MCF 10A (cell line): ENCODE data around the gene LCOR. TPM values are rescaled to one million over a fixed set of nuclear protein-coding genes. Genes with fewer than 3 reads are reported as not detected.
"Not testable (repeated sequence)": the region's sequence is repeated elsewhere in the genome, so short reads cannot be mapped to it uniquely, and the experiment has no call there.

Experiments
- BruUV-seq: library from RNA; stranded (reverse); fragments of 400-500 nt; replicated peaks from 2 replicates; lab custom pipeline; 2021; lab: Mats Ljungman, UMichigan
- CTCF ChIA-PET: fragments of 300-600 bp; sonication (Branson Sonifier 250); formaldehyde crosslinking; extraction: SDS; loops from one replicate; lab custom pipeline; 2021; ENCODE audit warnings: antibody characterized with exemption, inconsistent platforms; lab: Yijun Ruan, JAX
- POLR2A ChIA-PET: fragments of 300-600, 350-650 bp; sonication (Branson Sonifier 250); formaldehyde crosslinking; extraction: SDS; loops from one replicate; lab custom pipeline; 2020; ENCODE audit warnings: antibody characterized with exemption, inconsistent platforms; lab: Yijun Ruan, JAX
- DNase-seq: peaks from one replicate; pipeline ENCODE4 v3.0.0-alpha.2; 2018; ENCODE audit not compliant: unreplicated experiment
- H3K27ac Mint-ChIP-seq: one replicate; pipeline ENCODE4 v1.8.0; 2022; ENCODE audit warnings: mild to moderate bottlenecking, low read depth, mixed read lengths; ENCODE audit not compliant: unreplicated experiment
- H3K27me3 Mint-ChIP-seq: one replicate; pipeline ENCODE4 v1.8.0; 2022; ENCODE audit warnings: mixed read lengths; ENCODE audit not compliant: insufficient read depth, unreplicated experiment
- H3K36me3 Mint-ChIP-seq: one replicate; pipeline ENCODE4 v1.8.0; 2022; ENCODE audit warnings: mild to moderate bottlenecking, moderate library complexity, mixed read lengths; ENCODE audit not compliant: insufficient read depth, unreplicated experiment
- H3K4me1 Mint-ChIP-seq: one replicate; pipeline ENCODE4 v1.8.0; 2022; ENCODE audit warnings: mixed read lengths; ENCODE audit not compliant: insufficient read depth, unreplicated experiment
- H3K4me3 Mint-ChIP-seq: one replicate; pipeline ENCODE4 v1.8.0; 2022; ENCODE audit warnings: mild to moderate bottlenecking, moderate library complexity, mixed read lengths; ENCODE audit not compliant: unreplicated experiment
- H3K9me3 Mint-ChIP-seq: one replicate; pipeline ENCODE4 v1.8.0; 2022; ENCODE audit warnings: mixed read lengths; ENCODE audit not compliant: unreplicated experiment
- intact Hi-C: fragments of 100-400 bp; cut with micrococcal nuclease; formaldehyde crosslinking; loops from 2 replicates; pipeline ENCODE4 v1.14.1; 2022
- total RNA-seq: library from RNA; stranded (reverse); gene quantifications from 2 replicates; pipeline ENCODE4 v1.2.3, GENCODE V29; 2022
- TF ChIP-seq, protein P1 (sequence below): fragments of 200-600 bp; IDR thresholded peaks from one replicate; pipeline ENCODE4 v1.8.0; 2022; ENCODE audit warnings: antibody characterized with exemption, mild to moderate bottlenecking; ENCODE audit not compliant: unreplicated experiment

Gene LCOR
- total RNA-seq, 1 experiment from 2014 or later = 40.4 TPM

DNA sequence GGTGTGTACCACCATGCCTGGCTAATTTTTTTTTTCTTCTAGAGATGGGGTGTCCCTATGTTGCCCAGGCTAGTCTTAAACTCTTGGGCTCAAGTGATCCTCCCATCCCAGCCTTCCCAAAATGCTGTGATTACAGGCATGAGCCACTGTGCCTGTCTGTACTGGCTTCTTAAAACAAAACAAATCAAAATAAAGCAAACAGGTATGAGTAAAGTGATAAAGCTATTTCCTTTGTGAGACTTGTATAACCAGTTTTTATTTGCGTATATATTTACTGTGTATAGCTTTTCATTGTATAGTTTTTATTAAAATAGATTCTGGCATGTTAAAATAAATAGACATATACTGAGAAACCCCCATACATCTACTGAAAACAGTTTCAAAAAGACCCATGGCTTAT is 14.3 kb downstream of the LCOR start:
- ChIA-PET POLR2A (interaction anchor here (1.3 kb wide), 1 partner anchor 10 kb away, joined by 6 read pairs; no protein-coding TSS in a partner anchor), CTCF (interaction anchor here (1.2 kb wide), 1 partner anchor 17 kb away, joined by 3 read pairs; no protein-coding TSS in a partner anchor)
- H3K36me3 Mint-ChIP-seq = no peaks in the 10 kb centered on the region
- no peak for DNase-seq
- peaks cover 23% of the 10 kb centered on the region for H3K4me1 Mint-ChIP-seq
- intact Hi-C loops = no loop called here
- TF ChIP-seq, protein P1, sequence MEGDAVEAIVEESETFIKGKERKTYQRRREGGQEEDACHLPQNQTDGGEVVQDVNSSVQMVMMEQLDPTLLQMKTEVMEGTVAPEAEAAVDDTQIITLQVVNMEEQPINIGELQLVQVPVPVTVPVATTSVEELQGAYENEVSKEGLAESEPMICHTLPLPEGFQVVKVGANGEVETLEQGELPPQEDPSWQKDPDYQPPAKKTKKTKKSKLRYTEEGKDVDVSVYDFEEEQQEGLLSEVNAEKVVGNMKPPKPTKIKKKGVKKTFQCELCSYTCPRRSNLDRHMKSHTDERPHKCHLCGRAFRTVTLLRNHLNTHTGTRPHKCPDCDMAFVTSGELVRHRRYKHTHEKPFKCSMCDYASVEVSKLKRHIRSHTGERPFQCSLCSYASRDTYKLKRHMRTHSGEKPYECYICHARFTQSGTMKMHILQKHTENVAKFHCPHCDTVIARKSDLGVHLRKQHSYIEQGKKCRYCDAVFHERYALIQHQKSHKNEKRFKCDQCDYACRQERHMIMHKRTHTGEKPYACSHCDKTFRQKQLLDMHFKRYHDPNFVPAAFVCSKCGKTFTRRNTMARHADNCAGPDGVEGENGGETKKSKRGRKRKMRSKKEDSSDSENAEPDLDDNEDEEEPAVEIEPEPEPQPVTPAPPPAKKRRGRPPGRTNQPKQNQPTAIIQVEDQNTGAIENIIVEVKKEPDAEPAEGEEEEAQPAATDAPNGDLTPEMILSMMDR = no peak
- no peak overlapping the region for H3K27ac Mint-ChIP-seq
- no TSS peak for BruUV-seq
- H3K9me3 Mint-ChIP-seq = no peaks in the 10 kb centered on the region
- no peaks in the 10 kb centered on the region for H3K27me3 Mint-ChIP-seq
- no peak overlapping the region for H3K4me3 Mint-ChIP-seq

DNA sequence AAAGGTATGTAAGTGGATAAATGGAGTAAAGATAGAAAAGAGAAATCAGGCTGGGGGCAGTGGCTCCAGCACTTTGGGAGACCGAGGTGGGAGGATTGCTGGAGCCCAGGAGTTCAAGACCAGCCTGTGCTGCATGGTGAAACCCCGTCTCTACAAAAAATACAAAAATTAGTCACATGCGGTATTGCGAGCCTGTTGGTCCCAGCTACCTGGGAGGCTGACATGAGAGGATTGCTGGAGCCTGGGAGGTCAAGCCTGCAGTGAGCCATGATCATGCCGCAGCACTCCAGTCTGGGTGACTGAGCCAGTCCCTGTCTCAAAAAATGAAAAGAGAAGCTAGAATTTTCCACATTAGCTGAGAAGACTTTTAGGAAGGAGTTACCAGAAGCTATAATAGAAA is 14.8 kb downstream of the LCOR start:
- H3K36me3 Mint-ChIP-seq = no peaks in the 10 kb centered on the region
- intact Hi-C loops = no loop called here
- TF ChIP-seq, protein P1 = no peak
- ChIA-PET CTCF (interaction anchor here (1.2 kb wide), 1 partner anchor 17 kb away, joined by 3 read pairs; no protein-coding TSS in a partner anchor), POLR2A (interaction anchor here (0.6 to 1.3 kb wide), 3 partner anchors 8 to 77 kb away, joined by 3 to 6 read pairs (median 5); no protein-coding TSS in a partner anchor)
- H3K27me3 Mint-ChIP-seq = no peaks in the 10 kb centered on the region
- no peak overlapping the region for H3K27ac Mint-ChIP-seq
- BruUV-seq = no TSS peak
- no peak overlapping the region for H3K4me3 Mint-ChIP-seq
- peaks cover 25% of the 10 kb centered on the region for H3K4me1 Mint-ChIP-seq
- H3K9me3 Mint-ChIP-seq = no peaks in the 10 kb centered on the region
- no peak for DNase-seq

DNA sequence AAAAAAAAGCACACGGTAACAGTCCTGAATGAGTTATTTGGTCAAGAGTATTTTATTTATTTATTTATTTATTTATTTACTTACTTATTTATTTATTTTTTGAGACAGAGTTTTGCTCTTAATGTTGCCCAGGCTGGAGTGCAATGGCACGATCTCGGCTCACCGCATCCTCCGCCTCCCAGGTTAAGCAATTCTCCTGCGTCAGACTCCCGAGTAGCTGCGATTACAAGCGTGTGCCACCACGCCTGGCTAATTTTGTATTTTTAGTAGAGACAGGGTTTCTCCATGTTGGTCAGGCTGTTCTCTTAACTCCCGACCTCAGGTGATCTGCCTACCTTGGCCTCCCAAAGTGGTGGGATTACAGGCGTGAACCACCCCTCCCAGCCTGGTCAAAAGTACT is 15.3 kb downstream of the LCOR start:
- CTCF ChIA-PET = interaction anchor here (1.2 kb wide), 1 partner anchor 17 kb away, joined by 3 read pairs; no protein-coding TSS in a partner anchor
- H3K36me3 Mint-ChIP-seq, H3K27ac Mint-ChIP-seq, DNase-seq, intact Hi-C loops, H3K27me3 Mint-ChIP-seq, H3K9me3 Mint-ChIP-seq, BruUV-seq, H3K4me3 Mint-ChIP-seq: not testable (repeated sequence)
- H3K4me1 Mint-ChIP-seq = peaks cover 25% of the 10 kb centered on the region
- POLR2A ChIA-PET = interaction anchor here (0.6 to 1.3 kb wide), 3 partner anchors 9 to 76 kb away, joined by 3 to 6 read pairs (median 5); no protein-coding TSS in a partner anchor

DNA sequence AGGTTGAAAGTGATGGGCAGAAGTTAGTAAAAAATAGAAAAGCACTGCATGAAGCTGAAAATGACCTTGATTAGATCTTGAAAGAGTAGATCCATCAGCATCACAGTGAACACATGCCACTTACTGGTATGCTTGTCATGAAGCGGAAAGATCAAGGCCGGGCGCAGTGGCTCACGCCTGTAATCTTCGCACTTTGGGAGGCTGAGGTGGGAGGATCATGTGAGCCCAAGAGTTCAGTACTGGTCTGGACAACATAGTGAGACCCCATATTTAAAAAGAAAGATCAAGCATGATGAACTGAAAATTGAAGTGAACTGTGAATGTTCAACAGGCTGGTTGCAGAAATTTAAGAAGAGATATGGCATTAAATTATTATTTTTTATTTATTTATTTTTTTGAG is 18.0 kb downstream of the LCOR start:
- Mint-ChIP-seq H3K4me1 (peaks cover 17% of the 10 kb centered on the region), H3K36me3 (no peaks in the 10 kb centered on the region), H3K4me3 (no peak overlapping the region), H3K27me3 (no peaks in the 10 kb centered on the region), H3K27ac (no peak overlapping the region), H3K9me3 (no peaks in the 10 kb centered on the region)
- CTCF ChIA-PET = interaction anchor here (1.1 kb wide), 1 partner anchor 62 kb away, joined by 3 read pairs; no protein-coding TSS in a partner anchor
- POLR2A ChIA-PET = interaction anchor here (0.7 kb wide), 1 partner anchor 386 kb away, joined by 3 read pairs; no protein-coding TSS in a partner anchor
- intact Hi-C loops = no loop called here
- no TSS peak for BruUV-seq
- TF ChIP-seq, protein P1 = no peak
- DNase-seq = no peak
